ENCODE measurements around the gene FCMR. TPM values are rescaled to one million over a fixed set of nuclear protein-coding genes. Genes with fewer than 3 reads are reported as not detected.

The FCMR gene
- total and polyA plus RNA-seq, 2 experiments from 2014 or later, result 1.2 to 2.3 TPM

DNA sequence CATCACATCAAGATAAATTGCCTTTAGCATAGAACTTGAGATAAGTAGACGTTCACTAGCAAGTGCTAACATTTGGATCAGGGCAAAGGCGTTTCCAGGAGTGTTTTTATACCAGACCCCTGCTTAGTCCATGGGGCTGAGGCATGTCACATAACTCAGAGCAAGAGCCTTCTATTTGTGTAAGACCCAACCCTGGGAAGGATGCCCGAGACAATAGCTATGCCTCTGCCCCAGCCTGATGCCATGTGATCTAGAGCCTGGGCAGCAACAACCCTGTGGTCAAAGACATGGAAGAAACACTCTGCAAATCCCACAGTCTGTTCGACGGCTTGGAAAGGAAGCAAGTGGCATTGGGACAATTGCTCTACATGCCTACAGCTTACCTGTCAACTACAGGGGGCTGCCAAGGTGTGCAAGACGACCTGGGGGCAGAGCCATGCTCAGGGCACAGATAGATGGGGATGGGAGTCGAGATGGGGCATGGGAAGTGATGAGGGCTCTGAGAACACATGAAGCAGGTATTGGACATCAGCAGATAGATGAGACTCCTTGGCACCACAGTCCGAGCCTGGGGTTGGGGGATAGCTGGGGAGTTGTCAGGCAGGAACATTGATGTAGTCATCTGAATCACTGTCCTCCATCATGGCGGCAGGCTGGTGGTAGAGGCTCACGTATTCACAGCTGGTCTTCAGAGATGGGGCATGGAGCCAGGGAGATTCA is 17.2 kb downstream of the FCMR start:
- H3K27me3 ChIP-seq (replicated peaks; ENCODE audit: insufficient read depth), result no peaks in the 10 kb centered on the region
- H3K4me3 ChIP-seq, result no peak overlapping the region
- H3K4me2 ChIP-seq (ENCODE audit: unreplicated experiment), result no peak overlapping the region
- TF ChIP-seq EZH2 (IDR thresholded peaks at IDR 0.05; ENCODE audit: insufficient read depth, poor library complexity, severe bottlenecking) (no peak), EZH2phosphoT487 (IDR thresholded peaks at IDR 0.05; ENCODE audit: insufficient read depth, low read depth) (no peak)
- no peaks in the 10 kb centered on the region for H3K9me2 ChIP-seq (ENCODE audit: insufficient read depth)
- no peak overlapping the region for H2AFZ ChIP-seq
- H3K4me1 ChIP-seq (ENCODE audit: insufficient read depth), result peaks cover 23% of the 10 kb centered on the region
- in situ Hi-C loops (cut with MboI), result no loop called here
- no peak overlapping the region for H3K9ac ChIP-seq
- H3K79me2 ChIP-seq (ENCODE audit: insufficient read depth), result no peaks in the 10 kb centered on the region
- no peaks in the 10 kb centered on the region for H3K9me3 ChIP-seq (ENCODE audit: low read depth)
- DNase-seq, result no peak
- peaks cover 23% of the 10 kb centered on the region for H3F3A ChIP-seq (ENCODE audit: insufficient read depth)
- no peaks in the 10 kb centered on the region for H3K36me3 ChIP-seq (ENCODE audit: low read depth)
- 92 to 93% methylated on average over 10 of the region's 10 CpGs for WGBS, 2 experiments (ENCODE audit: low coverage in 1 of 2, low lambda C conversion rate in 2 of 2, missing lambda C conversion rate in 2 of 2)
- H4K20me1 ChIP-seq (ENCODE audit: insufficient read depth), result no peaks in the 10 kb centered on the region
- peak overlapping the region; percentile 71 for H3K27ac ChIP-seq

DNA sequence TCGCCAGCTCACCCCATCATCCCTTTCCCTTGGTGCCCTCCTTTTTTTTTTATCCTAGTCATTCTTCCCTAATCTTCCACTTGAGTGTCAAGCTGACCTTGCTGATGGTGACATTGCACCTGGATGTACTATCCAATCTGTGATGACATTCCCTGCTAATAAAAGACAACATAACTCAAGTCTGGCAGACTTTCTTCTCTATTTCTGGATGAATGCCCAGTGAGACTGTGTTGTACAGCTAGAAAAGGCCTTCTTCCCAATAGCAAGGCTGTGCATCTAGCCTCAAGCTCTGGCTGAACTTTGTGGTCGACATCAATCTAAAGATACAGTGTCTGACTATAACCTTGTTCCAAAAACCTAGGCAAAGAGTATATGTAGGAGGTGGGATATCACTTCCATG is 18.1 kb downstream of the FCMR start:
- Histone ChIP-seq H3K9me3 (ENCODE audit: low read depth) (no peaks in the 10 kb centered on the region), H3K79me2 (ENCODE audit: insufficient read depth) (no peaks in the 10 kb centered on the region), H2AFZ (no peak overlapping the region), H3K36me3 (ENCODE audit: low read depth) (no peaks in the 10 kb centered on the region), H3K4me1 (ENCODE audit: insufficient read depth) (peaks cover 29% of the 10 kb centered on the region), H3K4me2 (ENCODE audit: unreplicated experiment) (no peak overlapping the region), H3K27ac (no peak overlapping the region), H3F3A (ENCODE audit: insufficient read depth) (peaks cover 23% of the 10 kb centered on the region), H3K27me3 (replicated peaks; ENCODE audit: insufficient read depth) (no peaks in the 10 kb centered on the region), H4K20me1 (ENCODE audit: insufficient read depth) (no peaks in the 10 kb centered on the region), H3K9ac (no peak overlapping the region), H3K9me2 (ENCODE audit: insufficient read depth) (no peaks in the 10 kb centered on the region), H3K4me3 (no peak overlapping the region)
- 50 to 54% methylated on average over 2 of the region's 2 CpGs for WGBS, 2 experiments (ENCODE audit: low coverage in 1 of 2, low lambda C conversion rate in 2 of 2, missing lambda C conversion rate in 2 of 2)
- TF ChIP-seq EZH2phosphoT487 (IDR thresholded peaks at IDR 0.05; ENCODE audit: insufficient read depth, low read depth) (no peak), EZH2 (IDR thresholded peaks at IDR 0.05; ENCODE audit: insufficient read depth, poor library complexity, severe bottlenecking) (no peak)
- peak; percentile 36 for DNase-seq
- in situ Hi-C loops (cut with MboI), result no loop called here

DNA sequence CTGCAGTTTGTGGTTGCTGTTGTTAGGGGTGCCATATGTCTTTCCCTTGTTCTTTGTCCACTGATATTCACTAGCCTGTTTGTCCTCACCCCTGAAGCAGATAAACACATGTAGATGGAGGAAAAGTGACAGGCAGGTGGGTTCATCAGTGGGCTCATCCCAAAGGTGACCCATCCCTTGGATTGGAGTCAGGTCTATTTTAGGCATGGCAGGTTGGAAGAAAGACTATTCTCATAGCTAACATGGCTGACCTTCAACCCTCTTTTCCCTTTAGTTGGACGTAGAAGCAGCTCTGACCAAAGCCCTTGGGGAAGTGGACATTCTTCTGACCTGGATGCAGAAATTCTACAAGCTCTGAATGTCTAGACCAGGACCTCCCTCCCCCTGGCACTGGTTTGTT is 19.0 kb downstream of the FCMR start:
- no peaks in the 10 kb centered on the region for H3K36me3 ChIP-seq (ENCODE audit: low read depth)
- H2AFZ ChIP-seq, result no peak overlapping the region
- no peak overlapping the region for H3K9ac ChIP-seq
- H4K20me1 ChIP-seq (ENCODE audit: insufficient read depth), result no peaks in the 10 kb centered on the region
- H3K79me2 ChIP-seq (ENCODE audit: insufficient read depth), result no peaks in the 10 kb centered on the region
- no peaks in the 10 kb centered on the region for H3K27me3 ChIP-seq (replicated peaks; ENCODE audit: insufficient read depth)
- TF ChIP-seq EZH2 (IDR thresholded peaks at IDR 0.05; ENCODE audit: insufficient read depth, poor library complexity, severe bottlenecking) (no peak), EZH2phosphoT487 (IDR thresholded peaks at IDR 0.05; ENCODE audit: insufficient read depth, low read depth) (no peak)
- no peak overlapping the region for H3K4me2 ChIP-seq (ENCODE audit: unreplicated experiment)
- peaks cover 36% of the 10 kb centered on the region for H3K4me1 ChIP-seq (ENCODE audit: insufficient read depth)
- no peaks in the 10 kb centered on the region for H3K9me2 ChIP-seq (ENCODE audit: insufficient read depth)
- WGBS, 2 experiments (ENCODE audit: low coverage in 1 of 2, low lambda C conversion rate in 2 of 2, missing lambda C conversion rate in 2 of 2), result 79 to 88% methylated on average over 1 of the region's 1 CpG
- no peaks in the 10 kb centered on the region for H3K9me3 ChIP-seq (ENCODE audit: low read depth)
- DNase-seq, result no peak
- H3K27ac ChIP-seq, result no peak overlapping the region
- H3F3A ChIP-seq (ENCODE audit: insufficient read depth), result peaks cover 26% of the 10 kb centered on the region
- in situ Hi-C loops (cut with MboI), result no loop called here
- H3K4me3 ChIP-seq, result no peak overlapping the region

- Histone ChIP-seq H3K9me3 (ENCODE audit: low read depth) (no peaks in the 10 kb centered on the region), H3K79me2 (ENCODE audit: insufficient read depth) (no peaks in the 10 kb centered on the region), H3K36me3 (ENCODE audit: low read depth) (no peaks in the 10 kb centered on the region), H3K4me1 (ENCODE audit: insufficient read depth) (peaks cover 44% of the 10 kb centered on the region), H3K4me3 (no peak overlapping the region), H3K27ac (no peak overlapping the region), H3K9ac (no peak overlapping the region), H3K9me2 (ENCODE audit: insufficient read depth) (no peaks in the 10 kb centered on the region), H3F3A (ENCODE audit: insufficient read depth) (peaks cover 26% of the 10 kb centered on the region), H2AFZ (no peak overlapping the region), H3K27me3 (replicated peaks; ENCODE audit: insufficient read depth) (no peaks in the 10 kb centered on the region), H3K4me2 (ENCODE audit: unreplicated experiment) (no peak overlapping the region), H4K20me1 (ENCODE audit: insufficient read depth) (no peaks in the 10 kb centered on the region)
- no peak for TF ChIP-seq EZH2phosphoT487 (IDR thresholded peaks at IDR 0.05; ENCODE audit: insufficient read depth, low read depth)
- TF ChIP-seq EZH2 (IDR thresholded peaks at IDR 0.05; ENCODE audit: insufficient read depth, poor library complexity, severe bottlenecking), result no peak
- 90 to 91% methylated on average over 6 of the region's 6 CpGs for WGBS, 2 experiments (ENCODE audit: low coverage in 1 of 2, low lambda C conversion rate in 2 of 2, missing lambda C conversion rate in 2 of 2)
- no peak for DNase-seq
- in situ Hi-C loops (cut with MboI), result no loop called here
These were observed 19.8 kb downstream of the FCMR start for GRCh38 chr1:206901944-206902343.
